Fibroblast of the conjunctiva (primary cell): ENCODE results near the gene CD300H.
A peak's percentile ranks its signal among the peaks of the same experiment; 100 is the strongest.
"Not testable (repeated sequence)": the region's sequence is repeated elsewhere in the genome, so short reads cannot be mapped to it uniquely, and the experiment has no call there.

ENCODE experiments used
- DNase-seq: peaks from one replicate; pipeline ENCODE4 v3.0.0-alpha.2; 2010; ENCODE audit warnings: low read depth

The CD300H gene

GRCh38 chr17:74526681-74527080, 40.6 kb downstream of the CD300H start:
- DNase-seq, result no peak

- DNase-seq, result no peak
These were observed 41.5 kb downstream of the CD300H start for GRCh38 chr17:74525781-74526288.

- DNase-seq, result no peak
These were observed 41.9 kb downstream of the CD300H start for GRCh38 chr17:74525465-74525725.

GRCh38 chr17:74524653-74525464, 42.5 kb downstream of the CD300H start:
- no peak for DNase-seq

- no peak for DNase-seq
These were observed 44.0 kb downstream of the CD300H start for GRCh38 chr17:74523308-74523707.

GRCh38 chr17:74522381-74523105, 44.8 kb downstream of the CD300H start:
- no peak for DNase-seq

- no peak for DNase-seq
These were observed 45.6 kb downstream of the CD300H start for GRCh38 chr17:74521701-74522201.

- no peak for DNase-seq
These were observed 46.4 kb downstream of the CD300H start for GRCh38 chr17:74520790-74521480.

GRCh38 chr17:74520016-74520434, 47.3 kb downstream of the CD300H start:
- DNase-seq, result no peak

GRCh38 chr17:74518413-74518981, 48.8 kb downstream of the CD300H start:
- not testable (repeated sequence) for DNase-seq

- no peak for DNase-seq
These were observed 50.6 kb downstream of the CD300H start for GRCh38 chr17:74516561-74517328.

GRCh38 chr17:74515941-74516340, 51.4 kb downstream of the CD300H start:
- DNase-seq, result no peak

GRCh38 chr17:74514632-74515334, 52.5 kb downstream of the CD300H start:
- peak; percentile 3 for DNase-seq

- DNase-seq, result peak; percentile 4
These were observed 53.2 kb downstream of the CD300H start for GRCh38 chr17:74513987-74514631.

GRCh38 chr17:74512624-74513091, 54.7 kb downstream of the CD300H start:
- no peak for DNase-seq

GRCh38 chr17:74512036-74512435, 55.3 kb downstream of the CD300H start:
- DNase-seq, result no peak
